HepG2 (cell line): ENCODE data around the gene UQCRC2. TPM values are rescaled to one million over a fixed set of nuclear protein-coding genes. Genes with fewer than 3 reads are reported as not detected.

Experiments used
- ATF1 ChIP-seq: IDR thresholded peaks from 2 replicates; pipeline ENCODE4 v1.6.1; 2016; ENCODE audit warnings: mild to moderate bottlenecking, control low read depth
- BHLHE40 ChIP-seq: IDR thresholded peaks from 2 replicates; pipeline ENCODE4 v1.6.1; 2011; ENCODE audit warnings: low read length, improper control_type of control experiment
- CHCHD3 ChIP-seq: sonication (generic); formaldehyde crosslinking; IDR thresholded peaks from 2 replicates; pipeline ENCODE4 v1.8.0; 2022; ENCODE audit warnings: mild to moderate bottlenecking, missing genetic modification reagents, moderate library complexity
- ELF3 ChIP-seq: IDR thresholded peaks from 2 replicates; pipeline ENCODE4 v1.6.1; 2016; ENCODE audit warnings: missing genetic modification reagents, missing compliant biosample characterization
- IRF2 ChIP-seq: IDR thresholded peaks from 2 replicates; pipeline ENCODE4 v1.6.1; 2018; ENCODE audit warnings: missing genetic modification reagents, missing compliant biosample characterization
- KDM1A ChIP-seq: IDR thresholded peaks from 2 replicates; pipeline ENCODE4 v1.6.1; 2016; ENCODE audit warnings: missing compliant biosample characterization
- KDM4B ChIP-seq: sonication (generic); formaldehyde crosslinking; IDR thresholded peaks from 2 replicates; pipeline ENCODE4 v1.4.0; 2020; ENCODE audit warnings: missing genetic modification reagents
- KLF16 ChIP-seq, 2 experiments: sonication (generic) in 1 of 2; formaldehyde crosslinking in 1 of 2; IDR thresholded peaks; 2 replicates each; pipeline versions ENCODE4 v1.6.1 to v1.8.0; 2016 to 2023; ENCODE audit warnings: missing genetic modification reagents in 2 of 2, missing compliant biosample characterization in 1 of 2
- PAWR ChIP-seq: sonication (generic); formaldehyde crosslinking; IDR thresholded peaks from 2 replicates; pipeline ENCODE4 v1.4.0; 2020; ENCODE audit warnings: missing genetic modification reagents, mild to moderate bottlenecking, borderline replicate concordance
- PRPF4 ChIP-seq: fragments of 200-400 bp; formaldehyde crosslinking; IDR thresholded peaks from 2 replicates; pipeline ENCODE4 v1.6.1; 2016; ENCODE audit warnings: low read length, low read depth; ENCODE audit not compliant: poor library complexity, severe bottlenecking
- RARG ChIP-seq: sonication (generic); formaldehyde crosslinking; IDR thresholded peaks from 2 replicates; pipeline ENCODE4 v1.4.0; 2020; ENCODE audit warnings: low read depth, mild to moderate bottlenecking, missing genetic modification reagents
- RBM22 ChIP-seq: fragments of 200-400 bp; formaldehyde crosslinking; optimal IDR thresholded peaks from 2 replicates; pipeline ENCODE3; 2017; ENCODE audit warnings: mild to moderate bottlenecking, low read length, moderate library complexity
- SOX5 ChIP-seq: IDR thresholded peaks from 2 replicates; pipeline ENCODE4 v1.6.1; 2016; ENCODE audit warnings: borderline replicate concordance
- TBX2 ChIP-seq: sonication (generic); formaldehyde crosslinking; IDR thresholded peaks from 2 replicates; pipeline ENCODE4 v1.5.0; 2020; ENCODE audit warnings: missing genetic modification reagents, mild to moderate bottlenecking, borderline replicate concordance
- ZC3H4 ChIP-seq: sonication (generic); formaldehyde crosslinking; IDR thresholded peaks from 2 replicates; pipeline ENCODE4 v1.4.0; 2020; ENCODE audit warnings: missing genetic modification reagents, borderline replicate concordance
- ZNF292 ChIP-seq: sonication (generic); formaldehyde crosslinking; IDR thresholded peaks from 2 replicates; pipeline ENCODE4 v1.8.1; 2022; ENCODE audit warnings: mild to moderate bottlenecking, low read depth, missing genetic modification reagents, borderline replicate concordance
- ZNF3 ChIP-seq: IDR thresholded peaks from 2 replicates; pipeline ENCODE4 v1.7.0; 2017; ENCODE audit warnings: inconsistent platforms
- ZNF430 ChIP-seq: sonication (generic); formaldehyde crosslinking; IDR thresholded peaks from 2 replicates; pipeline ENCODE4 v1.9.0; 2021; ENCODE audit warnings: mild to moderate bottlenecking, missing genetic modification reagents
- polyA plus RNA-seq, 8 experiments: library from polyadenylated mRNA; depleted of rRNA in 3 of 8; stranded (reverse) in 7 of 8; unstranded in 1 of 8; fragments of >200 nt; fragmentation: Illumina TruSeq in 4 of 8; extraction: Trizol in 4 of 8; gene quantifications; 2 replicates each; pipeline versions ENCODE4 v1.2.1 to v1.2.3, GENCODE V29; 2011 to 2016; ENCODE audit warnings: low read depth in 4 of 8, missing spikeins in 1 of 8, mixed read lengths in 1 of 8; ENCODE audit not compliant: insufficient read depth in 1 of 8
- total RNA-seq, 5 experiments: library from RNA; depleted of rRNA; stranded (reverse); fragments of >200 nt; fragmentation: Illumina TruSeq; extraction: Trizol; gene quantifications; 2 replicates each; pipeline ENCODE4 v1.2.3, GENCODE V29; 2016; ENCODE audit warnings: low read depth in 1 of 5
- TF ChIP-seq, protein P1 (sequence below), 2 experiments: sonication (generic) in 1 of 2; formaldehyde crosslinking in 1 of 2; IDR thresholded peaks; 2 replicates each; pipeline versions ENCODE4 v1.5.1 to v1.6.1; 2011 to 2020; ENCODE audit warnings: borderline replicate concordance in 1 of 2, low read depth in 1 of 2, low read length in 1 of 2, mild to moderate bottlenecking in 1 of 2, missing genetic modification reagents in 1 of 2, moderate library complexity in 1 of 2
- TF ChIP-seq, protein P2 (sequence below): sonication (generic); formaldehyde crosslinking; IDR thresholded peaks from 2 replicates; pipeline ENCODE4 v1.4.0; 2020; ENCODE audit warnings: missing genetic modification reagents, borderline replicate concordance
- TF ChIP-seq, protein P3 (sequence below): sonication (generic); formaldehyde crosslinking; IDR thresholded peaks from 2 replicates; pipeline ENCODE4 v1.4.0; 2020; ENCODE audit warnings: missing genetic modification reagents
- TF ChIP-seq, protein P4 (sequence below): sonication (generic); formaldehyde crosslinking; conservative IDR thresholded peaks from 2 replicates; pipeline ENCODE4 v1.4.0; 2020; ENCODE audit warnings: missing genetic modification reagents

UQCRC2 gene
- total and polyA plus RNA-seq, 2 of the 13 experiments (the other 11 are each of a cell fraction or from before 2014, with no cell fraction given), result 442 to 536 TPM

DNA sequence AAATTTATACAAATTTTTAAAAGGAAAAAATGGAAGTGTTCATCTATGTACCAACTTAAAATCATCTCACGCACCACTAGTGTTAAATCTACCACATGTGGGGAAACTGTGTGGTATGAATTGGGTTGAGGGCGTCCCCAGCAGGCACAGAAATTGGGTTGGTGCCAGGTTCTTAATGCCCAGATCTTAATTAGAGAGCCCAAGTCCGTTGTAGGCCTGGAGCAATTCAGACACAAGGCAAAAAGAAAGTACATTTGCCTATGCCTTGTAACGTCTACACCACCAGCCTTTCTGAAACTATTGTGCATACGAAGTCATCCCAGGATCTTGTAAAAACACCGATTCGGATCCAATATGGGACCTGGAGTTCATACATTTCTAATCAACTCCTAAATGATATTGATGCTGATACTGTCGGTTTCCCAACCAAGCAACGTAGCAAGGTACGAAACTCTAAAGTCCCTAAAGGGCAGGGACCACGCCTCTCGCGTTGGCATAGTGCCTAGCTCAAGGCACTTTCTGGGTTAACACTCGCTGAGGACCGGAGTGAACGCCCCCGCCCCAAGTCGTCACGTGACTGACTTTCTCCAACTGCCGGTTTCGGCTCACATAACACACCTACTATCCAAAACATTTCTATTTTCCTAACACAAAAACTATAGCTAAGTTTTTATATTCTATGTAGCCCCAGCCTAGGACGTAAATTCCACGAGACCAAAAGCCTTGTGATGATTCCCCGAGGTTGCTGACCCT is 945 bp upstream of the UQCRC2 start (continued):
- TF ChIP-seq SOX5 (CRISPR knock-in tag), result no peak; the same call in 1 of the 2 replicates
- TF ChIP-seq, protein P1, sequence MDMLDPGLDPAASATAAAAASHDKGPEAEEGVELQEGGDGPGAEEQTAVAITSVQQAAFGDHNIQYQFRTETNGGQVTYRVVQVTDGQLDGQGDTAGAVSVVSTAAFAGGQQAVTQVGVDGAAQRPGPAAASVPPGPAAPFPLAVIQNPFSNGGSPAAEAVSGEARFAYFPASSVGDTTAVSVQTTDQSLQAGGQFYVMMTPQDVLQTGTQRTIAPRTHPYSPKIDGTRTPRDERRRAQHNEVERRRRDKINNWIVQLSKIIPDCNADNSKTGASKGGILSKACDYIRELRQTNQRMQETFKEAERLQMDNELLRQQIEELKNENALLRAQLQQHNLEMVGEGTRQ (IDR thresholded peaks at IDR 0.05; ENCODE audit: low read depth, low read length), result peak; percentile 98
- TF ChIP-seq, protein P1 (CRISPR knock-in tag; IDR thresholded peaks at IDR 0.05; ENCODE audit: borderline replicate concordance), result peak; percentile 98; the same call in 1 of the 2 replicates
- TF ChIP-seq ATF1 (CRISPR knock-in tag), result no peak
- no peak for TF ChIP-seq KLF16 (CRISPR knock-in tag; IDR thresholded peaks at IDR 0.05)
- 0 out of 2 replicates have a peak, but pooled peaks have one; percentile 40 for TF ChIP-seq KDM1A (CRISPR knock-in tag)
- TF ChIP-seq IRF2, result 0 out of 2 replicates have a peak, but pooled peaks have one; percentile 6
- TF ChIP-seq, protein P2, sequence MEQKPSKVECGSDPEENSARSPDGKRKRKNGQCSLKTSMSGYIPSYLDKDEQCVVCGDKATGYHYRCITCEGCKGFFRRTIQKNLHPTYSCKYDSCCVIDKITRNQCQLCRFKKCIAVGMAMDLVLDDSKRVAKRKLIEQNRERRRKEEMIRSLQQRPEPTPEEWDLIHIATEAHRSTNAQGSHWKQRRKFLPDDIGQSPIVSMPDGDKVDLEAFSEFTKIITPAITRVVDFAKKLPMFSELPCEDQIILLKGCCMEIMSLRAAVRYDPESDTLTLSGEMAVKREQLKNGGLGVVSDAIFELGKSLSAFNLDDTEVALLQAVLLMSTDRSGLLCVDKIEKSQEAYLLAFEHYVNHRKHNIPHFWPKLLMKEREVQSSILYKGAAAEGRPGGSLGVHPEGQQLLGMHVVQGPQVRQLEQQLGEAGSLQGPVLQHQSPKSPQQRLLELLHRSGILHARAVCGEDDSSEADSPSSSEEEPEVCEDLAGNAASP (CRISPR knock-in tag), result no peak; the same call in 1 of the 2 replicates
- peak; percentile 19; the same call in 1 of the 2 replicates for TF ChIP-seq TBX2
- TF ChIP-seq ZC3H4 (CRISPR knock-in tag), result 0 out of 2 replicates have a peak, but pooled peaks have one; percentile 10
- peak; percentile 92 for TF ChIP-seq BHLHE40
- TF ChIP-seq RBM22, result no peak
- no peak for TF ChIP-seq ELF3 (CRISPR knock-in tag)
- no peak; the same call in 1 of the 2 replicates for TF ChIP-seq ZNF292 (CRISPR knock-in tag)
- no peak for TF ChIP-seq PRPF4
- TF ChIP-seq PAWR, result no peak
- peak; percentile 2; the same call in 1 of the 2 replicates for TF ChIP-seq ZNF3 (CRISPR knock-in tag)
- no peak for TF ChIP-seq CHCHD3 (CRISPR knock-in tag)
- no peak for TF ChIP-seq KDM4B (CRISPR knock-in tag)
- TF ChIP-seq ZNF430 (CRISPR knock-in tag), result peak; percentile 85; the same call in 1 of the 2 replicates
- TF ChIP-seq, protein P3, sequence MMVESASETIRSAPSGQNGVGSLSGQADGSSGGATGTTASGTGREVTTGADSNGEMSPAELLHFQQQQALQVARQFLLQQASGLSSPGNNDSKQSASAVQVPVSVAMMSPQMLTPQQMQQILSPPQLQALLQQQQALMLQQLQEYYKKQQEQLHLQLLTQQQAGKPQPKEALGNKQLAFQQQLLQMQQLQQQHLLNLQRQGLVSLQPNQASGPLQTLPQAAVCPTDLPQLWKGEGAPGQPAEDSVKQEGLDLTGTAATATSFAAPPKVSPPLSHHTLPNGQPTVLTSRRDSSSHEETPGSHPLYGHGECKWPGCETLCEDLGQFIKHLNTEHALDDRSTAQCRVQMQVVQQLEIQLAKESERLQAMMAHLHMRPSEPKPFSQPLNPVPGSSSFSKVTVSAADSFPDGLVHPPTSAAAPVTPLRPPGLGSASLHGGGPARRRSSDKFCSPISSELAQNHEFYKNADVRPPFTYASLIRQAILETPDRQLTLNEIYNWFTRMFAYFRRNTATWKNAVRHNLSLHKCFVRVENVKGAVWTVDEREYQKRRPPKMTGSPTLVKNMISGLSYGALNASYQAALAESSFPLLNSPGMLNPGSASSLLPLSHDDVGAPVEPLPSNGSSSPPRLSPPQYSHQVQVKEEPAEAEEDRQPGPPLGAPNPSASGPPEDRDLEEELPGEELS, result no peak
- TF ChIP-seq, protein P4, sequence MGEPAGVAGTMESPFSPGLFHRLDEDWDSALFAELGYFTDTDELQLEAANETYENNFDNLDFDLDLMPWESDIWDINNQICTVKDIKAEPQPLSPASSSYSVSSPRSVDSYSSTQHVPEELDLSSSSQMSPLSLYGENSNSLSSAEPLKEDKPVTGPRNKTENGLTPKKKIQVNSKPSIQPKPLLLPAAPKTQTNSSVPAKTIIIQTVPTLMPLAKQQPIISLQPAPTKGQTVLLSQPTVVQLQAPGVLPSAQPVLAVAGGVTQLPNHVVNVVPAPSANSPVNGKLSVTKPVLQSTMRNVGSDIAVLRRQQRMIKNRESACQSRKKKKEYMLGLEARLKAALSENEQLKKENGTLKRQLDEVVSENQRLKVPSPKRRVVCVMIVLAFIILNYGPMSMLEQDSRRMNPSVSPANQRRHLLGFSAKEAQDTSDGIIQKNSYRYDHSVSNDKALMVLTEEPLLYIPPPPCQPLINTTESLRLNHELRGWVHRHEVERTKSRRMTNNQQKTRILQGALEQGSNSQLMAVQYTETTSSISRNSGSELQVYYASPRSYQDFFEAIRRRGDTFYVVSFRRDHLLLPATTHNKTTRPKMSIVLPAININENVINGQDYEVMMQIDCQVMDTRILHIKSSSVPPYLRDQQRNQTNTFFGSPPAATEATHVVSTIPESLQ, result no peak
- no peak for TF ChIP-seq RARG (CRISPR knock-in tag)
